NCI-H1694 treated with DMSO at 0.1 percent for 48 hours (cell line): ENCODE results near the gene RND3.

ENCODE experiments used
- DNase-seq: peaks from one replicate; lab custom pipeline; 2025; lab: John Stamatoyannopoulos, UW

RND3 gene

DNA sequence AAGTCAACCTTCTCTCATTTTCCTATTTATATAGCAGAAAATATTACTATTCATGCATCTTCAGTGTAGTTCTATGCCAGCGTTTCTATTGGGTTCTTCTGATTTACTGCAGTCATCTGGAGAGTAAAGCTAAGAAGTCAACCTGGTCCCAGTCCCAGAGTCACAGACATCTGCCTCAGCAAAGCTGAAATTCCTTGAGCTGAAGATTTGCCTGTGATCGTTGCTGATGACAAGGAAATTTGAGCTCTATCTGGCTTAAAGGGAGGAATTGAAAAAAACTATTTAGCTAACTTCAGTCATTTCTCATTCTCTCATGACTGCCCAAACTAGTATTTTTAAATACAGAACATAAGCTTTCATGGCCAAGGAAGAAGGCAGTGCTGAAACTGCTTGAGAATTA lies 45.7 kb downstream of the RND3 start:
- no peak for DNase-seq

GRCh38 chr2:150441226-150441625 lies 46.2 kb downstream of the RND3 start:
- no peak for DNase-seq

GRCh38 chr2:150438654-150439053 lies 48.8 kb downstream of the RND3 start:
- DNase-seq = no peak

DNA sequence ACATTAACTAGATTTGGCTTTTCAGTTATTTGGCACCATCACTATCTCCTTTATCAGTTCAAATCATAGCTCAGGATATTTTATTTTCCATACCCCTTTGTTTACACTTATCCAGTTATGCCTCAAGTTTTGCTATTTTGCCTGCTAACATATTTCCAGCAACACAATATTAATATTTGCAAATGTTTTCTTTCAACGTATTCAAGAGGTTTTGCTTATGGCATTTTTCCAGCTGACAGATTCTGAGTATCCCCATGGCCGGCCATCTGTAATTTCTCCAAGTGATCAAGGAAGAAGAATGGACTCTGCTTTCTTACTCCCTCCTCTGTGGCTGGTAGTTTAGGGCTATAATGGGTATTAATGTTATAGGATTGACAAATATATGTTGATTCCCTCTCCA lies 49.4 kb downstream of the RND3 start:
- DNase-seq = no peak

DNA sequence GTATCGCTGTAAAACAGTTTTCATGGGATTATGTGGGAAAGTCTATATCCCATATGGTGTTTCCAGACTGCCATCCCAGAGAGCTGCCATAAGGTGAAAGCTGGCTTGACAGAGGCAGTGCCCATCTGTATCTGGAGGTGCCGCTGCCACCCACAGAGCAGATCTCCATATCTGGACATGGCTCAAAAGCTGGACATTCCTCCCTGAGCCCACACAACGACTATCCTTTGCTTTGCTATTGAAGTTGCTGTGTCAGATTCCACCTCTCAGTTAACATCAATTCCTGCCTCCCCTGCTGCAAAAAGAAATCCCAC lies 55.2 kb downstream of the RND3 start:
- peak; percentile 76 for DNase-seq

- DNase-seq = peak; percentile 70
Measured at GRCh38 chr2:150431561-150432311, 55.7 kb downstream of the RND3 start.

DNA sequence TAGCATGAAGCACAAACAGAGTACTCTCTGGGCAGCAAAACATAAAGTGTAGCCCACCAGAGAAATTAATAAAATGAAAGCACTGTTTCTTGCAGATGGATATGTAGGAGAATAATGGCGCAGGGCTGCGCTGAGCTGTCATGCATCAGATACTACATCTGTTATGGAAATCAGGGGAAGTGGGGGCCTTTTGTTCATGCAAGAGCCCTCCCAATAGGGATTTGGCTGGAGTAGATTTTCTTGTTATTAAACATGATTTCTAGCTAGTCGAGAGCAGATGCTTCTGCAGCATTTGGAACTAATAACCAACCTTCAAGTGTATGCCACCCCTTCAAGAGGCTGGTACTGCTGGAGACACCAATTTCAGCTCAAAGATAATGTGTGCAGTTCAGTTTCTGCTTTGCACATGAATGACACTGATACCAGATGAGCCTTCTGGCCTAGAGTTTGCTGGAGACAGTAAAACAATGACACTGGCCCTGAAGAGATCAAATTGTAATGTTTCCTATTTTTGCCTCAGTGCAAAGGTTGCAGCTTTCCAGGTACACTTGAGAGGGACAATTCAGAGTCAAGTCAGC lies 58.0 kb downstream of the RND3 start:
- peak; percentile 87 for DNase-seq

- no peak for DNase-seq
Measured at GRCh38 chr2:150428641-150429040, 58.8 kb downstream of the RND3 start.

DNA sequence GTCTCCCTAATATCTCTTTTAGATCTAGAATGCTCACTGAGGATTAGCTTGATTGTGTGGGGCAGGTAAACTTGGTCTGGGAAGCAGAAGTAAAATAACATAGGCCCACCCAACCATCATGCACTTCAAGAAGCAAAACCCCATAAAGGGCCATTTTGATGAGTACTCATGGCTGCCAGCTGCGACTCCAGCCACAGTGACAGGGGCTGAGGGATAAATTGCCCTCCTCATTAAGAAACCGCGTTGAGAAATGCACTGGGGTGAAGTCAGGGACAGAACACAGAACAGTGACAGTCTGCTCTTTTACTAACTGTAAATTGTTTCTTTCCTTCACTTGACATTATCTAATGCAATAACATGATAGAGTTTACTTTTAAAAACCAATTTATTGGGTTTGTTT lies 60.2 kb downstream of the RND3 start:
- no peak for DNase-seq

- no peak for DNase-seq
Measured at GRCh38 chr2:150426724-150427123, 60.7 kb downstream of the RND3 start.

GRCh38 chr2:150426315-150426714 lies 61.2 kb downstream of the RND3 start:
- DNase-seq = no peak

DNA sequence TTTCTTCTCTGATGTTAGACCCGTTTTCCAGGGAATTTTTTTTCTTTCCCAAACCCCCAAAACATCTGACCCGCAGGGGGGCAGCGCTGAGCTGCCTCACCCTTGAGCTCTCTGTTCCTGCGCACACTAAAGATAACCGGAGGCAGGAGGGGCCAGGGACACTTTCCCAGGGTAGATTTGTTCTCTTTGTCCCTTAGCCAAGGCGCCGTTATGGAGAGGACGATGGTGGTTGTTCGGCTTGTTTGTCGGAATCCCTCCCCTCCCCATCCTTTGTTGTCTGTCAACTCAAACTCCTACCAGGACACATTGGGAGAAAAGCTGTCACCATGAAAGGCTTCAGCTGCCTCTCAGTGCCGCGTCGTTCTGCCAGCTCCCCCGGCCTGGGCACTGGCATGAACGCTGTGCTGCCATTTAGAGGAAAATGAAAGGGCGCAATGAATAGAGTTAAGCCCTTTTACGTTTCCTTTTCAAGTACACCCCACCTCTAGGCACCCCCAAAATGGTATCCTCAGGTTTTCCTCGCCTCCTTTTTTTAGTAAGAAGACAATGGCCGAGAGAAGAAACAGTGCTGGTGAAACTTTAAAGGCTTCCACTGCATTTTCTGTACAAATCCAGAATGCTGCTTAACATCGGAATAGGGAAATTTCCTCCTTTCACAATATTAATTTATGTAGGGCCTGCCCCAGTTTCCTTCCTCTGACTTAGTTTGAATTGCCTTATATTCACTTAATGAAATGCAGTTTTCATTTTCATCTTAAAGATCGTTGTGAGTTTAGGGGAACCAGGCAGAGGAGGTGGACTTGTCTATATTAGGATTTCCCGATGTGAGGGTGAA lies 62.1 kb downstream of the RND3 start:
- no peak for DNase-seq

- no peak for DNase-seq
Measured at GRCh38 chr2:150424406-150424805, 63.1 kb downstream of the RND3 start.

- no peak for DNase-seq
Measured at GRCh38 chr2:150421126-150421651, 66.3 kb downstream of the RND3 start.

- DNase-seq = no peak
Measured at GRCh38 chr2:150418916-150419315, 68.6 kb downstream of the RND3 start.
